Spleen (tissue), 11 donors: ENCODE data around the gene GALNT12. TPM values are rescaled to one million over a fixed set of nuclear protein-coding genes. Genes with fewer than 3 reads are reported as not detected.

Source experiments
- DNase-seq: peaks from one replicate; pipeline ENCODE4 v3.0.0-alpha.2; 2020
- H3K27ac ChIP-seq, 8 donors: fragments of 200-600 bp; sonication (generic) in 7 of 8; 1 replicate in 4 of 8; 2 replicates in 4 of 8; pipeline versions ENCODE4 v1.5.0 to v1.8.0; 2016 to 2021; ENCODE audit warnings: inconsistent platforms in 4 of 8, mild to moderate bottlenecking in 4 of 8, moderate library complexity in 1 of 8
- H3K27me3 ChIP-seq, 7 donors: fragments of 200-600 bp; sonication (generic) in 6 of 7; replicated peaks in 1 of 7; 1 replicate in 4 of 7; 2 replicates in 3 of 7; pipeline versions ENCODE4 v1.5.0 to v1.8.0; 2016 to 2021; ENCODE audit warnings: inconsistent platforms in 3 of 7, mild to moderate bottlenecking in 1 of 7
- H3K36me3 ChIP-seq, 6 donors: fragments of 200-600 bp; sonication (generic) in 5 of 6; 1 replicate in 4 of 6; 2 replicates in 2 of 6; pipeline versions ENCODE4 v1.5.0 to v1.8.0; 2016 to 2021; ENCODE audit warnings: inconsistent platforms in 2 of 6
- H3K4me1 ChIP-seq, 6 donors: fragments of 200-600 bp; sonication (generic) in 5 of 6; 1 replicate in 3 of 6; 2 replicates in 3 of 6; pipeline versions ENCODE4 v1.5.0 to v1.8.0; 2016 to 2021; ENCODE audit warnings: inconsistent platforms in 3 of 6
- H3K4me3 ChIP-seq, 8 donors: fragments of 200-600 bp; sonication (generic) in 7 of 8; 1 replicate in 4 of 8; 2 replicates in 4 of 8; pipeline versions ENCODE4 v1.5.0 to v1.8.0; 2016 to 2021; ENCODE audit warnings: inconsistent platforms in 4 of 8, mild to moderate bottlenecking in 4 of 8, moderate library complexity in 2 of 8
- H3K9me3 ChIP-seq, 8 donors: fragments of 200-600 bp; sonication (generic) in 7 of 8; 1 replicate in 4 of 8; 2 replicates in 4 of 8; pipeline versions ENCODE4 v1.5.0 to v1.8.0; 2016 to 2021; ENCODE audit warnings: inconsistent platforms in 4 of 8
- CTCF ChIP-seq, 11 experiments: fragments of 200-600 bp in 7 of 11; fragments of 450-650 bp in 4 of 11; sonication (generic) in 4 of 11; IDR thresholded peaks in 8 of 11; conservative IDR thresholded peaks in 3 of 11; 1 replicate in 7 of 11; 2 replicates in 4 of 11; pipeline versions ENCODE4 v1.4.0 to v1.8.0; 2016 to 2021; ENCODE audit warnings: antibody characterized with exemption in 11 of 11, inconsistent platforms in 4 of 11, mild to moderate bottlenecking in 1 of 11
- POLR2A ChIP-seq, 3 donors: fragments of 450-650 bp; IDR thresholded peaks; one replicate each; pipeline ENCODE4 v1.5.1; 2017; ENCODE audit warnings: antibody characterized with exemption in 3 of 3, mild to moderate bottlenecking in 1 of 3
- POLR2AphosphoS5 ChIP-seq, 3 donors: sonication (generic); formaldehyde crosslinking; IDR thresholded peaks; one replicate each; pipeline ENCODE4 v1.5.1; 2017; ENCODE audit warnings: antibody characterized with exemption in 3 of 3
- WGBS, 5 donors: extraction: QIAGEN DNeasy Blood & Tissue Kit in 3 of 5; methylation state at CpG; one replicate each; pipeline versions ENCODE4 v1.1.5 to v1.1.7; 2013 to 2018; 5-methylcytosine and 5-hydroxymethylcytosine counted together
- intact Hi-C: fragments of 100-400 bp; cut with DNase I; formaldehyde crosslinking; loops from one replicate; pipeline ENCODE4 v1.15.0; 2023; ENCODE audit warnings: low total_unique reads
- polyA plus RNA-seq, 3 donors: library from polyadenylated mRNA; stranded (reverse); fragments of 200-250 nt; gene quantifications; one replicate each; pipeline ENCODE4 v1.2.1, GENCODE V29; 2013
- total RNA-seq, 7 donors: library from RNA; depleted of rRNA in 3 of 7; stranded (reverse); fragments of >200 nt in 3 of 7; fragmentation: NEBNext Ultra II Directional in 4 of 7; extraction: Animal tissue kit (Norgen Biotek cat#: 25700) in 4 of 7; gene quantifications; one replicate each; pipeline versions ENCODE4 v1.1.0 to v1.2.1, GENCODE V29; 2016 to 2021
- donor health status: healthy with polysubstance abuse.
- donor health status: DM: no; HTN: no; CAD: no; lungs with moderate emphysema.
- donor health status: DM: no; HTN: no; CAD: no.
- donor health status: Bipolar disorder and iron deficiency.
- donor health status: healthy.
- donor health status: DM: no; HTN: no; CAD: no.
- donor health status: DM: yes; HTN: yes; CAD: no.

Gene GALNT12
- total and polyA plus RNA-seq, 10 donors, result 1.2 to 3.2 (median 2.5) TPM

- DNase-seq, result no peak
- H3K27ac ChIP-seq, result no peak overlapping the region
- TF ChIP-seq POLR2AphosphoS5 (IDR thresholded peaks at IDR 0.05) (no peak), CTCF (IDR thresholded peaks at IDR 0.05 in 8 of 11, conservative IDR thresholded peaks at IDR 0.05 in 3 of 11) (no peak), POLR2A (IDR thresholded peaks at IDR 0.05) (no peak)
- H3K36me3 ChIP-seq, result peaks cover 0 to 5% (median 0%) of the 10 kb centered on the region in 6 donors
- no peaks in the 10 kb centered on the region for H3K4me1 ChIP-seq
- H3K4me3 ChIP-seq, result no peak overlapping the region
- WGBS, 5 donors, result 93 to 100% (median 98%) methylated on average over 2 of the region's 2 CpGs
- intact Hi-C loops, result no loop called here
- H3K9me3 ChIP-seq, result peaks cover 0 to 11% (median 0%) of the 10 kb centered on the region in 8 donors
- H3K27me3 ChIP-seq, result no peaks in the 10 kb centered on the region
Observed at GRCh38 chr9:98821831-98822230, 14.4 kb downstream of the GALNT12 start.

GRCh38 chr9:98822661-98823060, 15.2 kb downstream of the GALNT12 start:
- no peak for DNase-seq
- WGBS, 5 donors, result 80 to 91% (median 85%) methylated on average over 6 of the region's 6 CpGs
- peaks cover 0 to 11% (median 0%) of the 10 kb centered on the region in 6 donors for H3K36me3 ChIP-seq
- H3K4me3 ChIP-seq, result no peak overlapping the region
- H3K4me1 ChIP-seq, result no peaks in the 10 kb centered on the region
- intact Hi-C loops, result no loop called here
- H3K27me3 ChIP-seq, result no peaks in the 10 kb centered on the region
- peaks cover 0 to 11% (median 0%) of the 10 kb centered on the region in 8 donors for H3K9me3 ChIP-seq
- TF ChIP-seq CTCF (IDR thresholded peaks at IDR 0.05 in 8 of 11, conservative IDR thresholded peaks at IDR 0.05 in 3 of 11), result no peak
- no peak for TF ChIP-seq POLR2AphosphoS5 (IDR thresholded peaks at IDR 0.05)
- TF ChIP-seq POLR2A (IDR thresholded peaks at IDR 0.05), result no peak
- H3K27ac ChIP-seq, result no peak overlapping the region

GRCh38 chr9:98823666-98824334, 16.3 kb downstream of the GALNT12 start:
- Histone ChIP-seq H3K4me3 (no peak overlapping the region), H3K27ac (no peak overlapping the region), H3K9me3 (peaks cover 0 to 6% (median 0%) of the 10 kb centered on the region in 8 donors), H3K36me3 (peaks cover 0 to 11% (median 0%) of the 10 kb centered on the region in 6 donors), H3K27me3 (no peaks in the 10 kb centered on the region), H3K4me1 (no peaks in the 10 kb centered on the region)
- no peak for DNase-seq
- TF ChIP-seq CTCF (IDR thresholded peaks at IDR 0.05 in 8 of 11, conservative IDR thresholded peaks at IDR 0.05 in 3 of 11) (no peak), POLR2AphosphoS5 (IDR thresholded peaks at IDR 0.05) (no peak), POLR2A (IDR thresholded peaks at IDR 0.05) (no peak)
- 89 to 98% (median 94%) methylated on average over 3 of the region's 3 CpGs for WGBS, 5 donors
- intact Hi-C loops, result no loop called here

- intact Hi-C loops, result no loop called here
Observed at GRCh38 chr9:98825414-98825813, 17.9 kb downstream of the GALNT12 start.

More at GRCh38 chr9:98825414-98825813, 17.9 kb downstream of the GALNT12 start:
- no peak for DNase-seq
- Histone ChIP-seq H3K27ac (no peak overlapping the region), H3K27me3 (no peaks in the 10 kb centered on the region), H3K4me3 (no peak overlapping the region), H3K4me1 (no peaks in the 10 kb centered on the region), H3K9me3 (no peaks in the 10 kb centered on the region), H3K36me3 (peaks cover 0 to 11% (median 0%) of the 10 kb centered on the region in 6 donors)
- no peak for TF ChIP-seq POLR2A (IDR thresholded peaks at IDR 0.05)
- no peak for TF ChIP-seq POLR2AphosphoS5 (IDR thresholded peaks at IDR 0.05)
- no peak for TF ChIP-seq CTCF (IDR thresholded peaks at IDR 0.05 in 8 of 11, conservative IDR thresholded peaks at IDR 0.05 in 3 of 11)
- 85 to 92% (median 88%) methylated on average over 3 of the region's 3 CpGs for WGBS, 5 donors
